CD4-positive, alpha-beta T cell treated with Interferon alpha-2 for 1 hour (primary cell): ENCODE data around the gene AASS.

Experiments
- DNase-seq, 2 donors: peaks; one replicate each; pipeline ENCODE4 v3.0.0-alpha.2; 2020 to 2022

The AASS gene

DNA sequence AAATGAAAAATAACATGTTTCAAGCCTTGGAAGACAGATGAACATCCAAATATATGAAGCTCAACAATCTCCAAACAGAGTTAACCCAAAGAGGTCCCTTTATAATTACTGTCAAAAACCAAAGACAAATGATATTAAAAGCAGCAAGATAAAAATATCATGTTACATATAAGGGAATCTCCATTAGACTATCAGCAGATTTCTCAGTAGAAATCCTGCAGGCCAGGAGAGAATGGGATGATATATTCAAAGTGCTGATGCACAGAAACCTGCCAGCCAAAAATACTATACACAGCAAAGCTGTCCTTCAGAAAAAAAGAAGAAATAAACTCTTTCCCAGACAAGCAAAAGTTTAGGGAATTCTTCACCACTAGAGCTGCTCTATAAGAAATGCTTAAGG lies 41.0 kb downstream of the AASS start:
- no peak for DNase-seq

DNA sequence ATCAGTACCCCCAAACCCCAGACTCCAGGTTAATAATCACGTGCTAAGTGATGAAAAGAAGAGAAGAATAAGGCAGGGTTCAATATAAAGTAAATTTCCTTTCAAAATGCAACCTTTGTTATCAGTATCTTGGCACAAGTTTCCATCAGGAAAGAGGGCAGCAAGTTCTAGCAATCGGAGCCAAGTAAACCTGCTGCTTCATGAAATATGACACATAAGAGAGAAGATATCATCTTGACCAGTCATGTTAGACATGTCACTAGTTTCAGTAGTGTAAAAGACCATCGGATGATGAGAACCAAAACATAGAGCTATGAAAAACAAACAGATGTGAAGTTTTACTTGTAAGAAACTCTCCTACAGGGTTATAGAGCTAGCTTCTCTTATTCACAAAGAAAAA lies 44.0 kb downstream of the AASS start:
- no peak for DNase-seq

- no peak for DNase-seq
Observed at GRCh38 chr7:122095642-122096041, 48.4 kb downstream of the AASS start.

DNA sequence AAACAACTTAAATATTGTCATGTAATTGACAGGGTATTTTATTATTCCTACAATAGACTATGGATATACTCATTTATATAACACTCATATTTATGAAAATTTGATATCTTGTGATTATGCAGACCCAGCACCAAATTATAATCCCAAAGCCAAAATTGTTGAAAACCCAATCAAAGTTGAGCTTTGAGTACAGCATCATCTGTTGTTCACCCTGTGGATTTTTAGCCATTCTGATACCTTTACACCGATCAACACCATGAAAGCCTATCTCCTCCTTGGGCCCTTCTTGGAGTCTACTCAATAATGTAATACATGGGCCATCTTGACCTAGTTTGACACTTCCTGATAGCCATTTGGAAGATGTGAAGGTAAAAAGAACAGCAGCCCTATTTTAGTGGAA lies 49.5 kb downstream of the AASS start:
- no peak for DNase-seq

- DNase-seq, result peak; percentile 45 to 54
Observed at GRCh38 chr7:122092964-122093797, 50.9 kb downstream of the AASS start.

DNA sequence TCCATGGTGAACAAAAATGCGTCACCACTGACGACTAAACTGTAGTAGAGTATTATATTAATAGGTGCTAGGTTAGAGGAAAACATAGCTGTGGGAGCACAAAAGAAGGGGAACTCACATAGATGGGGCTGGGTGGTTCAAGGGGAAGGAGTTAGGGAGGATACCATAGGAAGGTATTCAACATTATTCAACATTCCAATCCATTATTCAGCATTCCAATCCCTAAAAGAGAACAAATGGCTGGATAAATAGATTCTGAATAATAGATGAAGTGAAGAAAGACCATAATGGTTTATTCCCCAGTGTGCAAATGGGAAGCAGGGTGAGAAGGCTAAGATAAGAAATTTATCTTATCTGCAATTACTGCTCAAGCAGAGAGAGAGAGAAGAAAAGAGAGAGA lies 61.4 kb downstream of the AASS start:
- DNase-seq, result no peak

DNA sequence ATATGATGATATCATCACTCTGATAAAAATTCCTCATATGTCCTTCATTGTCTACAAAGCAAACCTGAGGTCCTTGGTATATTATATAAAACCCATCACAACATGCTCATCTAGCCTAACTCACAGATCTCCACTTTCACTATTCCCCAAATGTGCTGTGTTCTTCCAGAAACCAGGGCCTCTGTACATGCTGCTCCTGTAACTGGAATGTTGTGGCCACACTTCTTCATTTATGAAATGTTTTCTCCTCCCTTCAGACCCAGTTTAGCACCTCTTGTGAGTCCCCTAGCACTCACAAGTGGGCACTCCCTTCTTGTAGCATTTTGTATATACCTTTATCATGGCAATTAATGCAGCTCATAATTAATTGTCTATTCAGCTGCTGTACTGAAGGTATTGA lies 61.9 kb downstream of the AASS start:
- no peak for DNase-seq

DNA sequence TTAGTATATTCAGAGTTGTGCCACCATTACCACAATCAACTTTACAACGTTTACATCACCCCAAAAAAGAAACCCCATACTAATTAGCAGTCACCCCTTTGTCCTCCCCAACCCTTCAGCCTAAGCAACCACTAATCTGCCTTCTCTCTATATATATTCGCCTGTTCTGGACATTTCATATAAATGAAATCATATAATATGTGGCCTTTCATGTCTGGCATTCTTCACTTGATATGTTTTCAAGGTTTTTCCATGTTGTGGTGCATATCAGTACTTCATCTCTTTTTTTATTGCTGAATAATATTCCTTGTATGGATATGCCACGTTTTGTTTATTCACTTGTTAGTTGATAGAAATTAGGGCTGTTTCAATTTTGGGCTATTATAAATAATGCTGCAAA lies 70.4 kb downstream of the AASS start:
- no peak for DNase-seq

- no peak for DNase-seq
Observed at GRCh38 chr7:122072924-122073599, 71.0 kb downstream of the AASS start.

DNA sequence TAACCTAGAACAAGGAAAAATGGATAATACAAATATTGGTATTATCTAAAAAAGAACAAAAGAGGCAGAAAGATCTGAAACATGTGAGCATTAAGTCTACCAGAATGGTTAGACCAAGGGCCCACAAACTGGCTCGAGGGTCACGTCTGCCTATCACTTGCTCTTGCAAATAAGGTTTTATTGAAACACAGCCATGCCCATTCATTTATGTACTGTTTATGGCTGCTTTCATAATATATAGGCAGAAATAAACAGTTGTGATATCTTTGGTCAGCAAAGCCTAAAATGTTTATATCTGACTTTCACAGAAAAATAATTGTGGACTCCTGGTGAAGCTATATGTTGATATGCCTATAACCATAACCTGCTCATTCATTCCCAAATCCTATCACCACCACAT lies 71.8 kb downstream of the AASS start:
- DNase-seq, result no peak

DNA sequence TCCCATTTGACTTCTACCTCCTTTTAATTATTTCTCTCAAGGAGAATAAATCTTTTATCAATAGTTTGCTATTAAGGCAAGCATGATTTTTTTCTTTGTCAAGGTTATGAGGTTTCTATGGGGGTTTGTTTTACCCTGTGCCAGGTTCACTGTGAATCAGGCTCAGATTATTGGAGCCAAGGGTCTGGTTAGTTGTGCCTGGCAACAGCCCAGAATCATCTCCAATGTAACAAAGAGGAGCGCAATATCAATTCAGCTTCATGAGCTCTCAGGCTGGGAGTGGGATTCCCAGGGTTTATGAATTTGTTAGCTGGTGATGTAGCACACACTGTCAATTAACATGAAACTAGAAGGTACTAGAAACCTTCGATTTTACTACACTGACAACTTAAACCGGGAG lies 73.2 kb downstream of the AASS start:
- no peak for DNase-seq

DNA sequence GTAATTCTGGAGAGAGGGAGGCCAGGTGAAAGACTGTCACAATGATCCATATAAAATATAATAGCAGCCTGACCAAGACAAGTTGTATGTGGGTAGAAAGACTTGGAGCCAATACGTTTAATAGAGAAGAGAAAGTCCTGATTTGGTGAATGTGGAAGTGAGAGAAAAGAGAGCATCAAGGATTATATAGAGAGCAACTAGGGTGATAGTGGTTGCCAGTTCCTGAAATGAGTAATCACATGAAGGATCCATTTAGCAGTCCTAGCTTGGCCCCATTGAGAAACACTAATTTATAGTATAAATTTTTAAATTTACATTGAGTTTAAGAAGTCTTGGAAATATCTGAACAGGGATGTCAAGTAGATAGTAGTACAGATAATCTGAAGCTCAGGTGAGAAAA lies 74.0 kb downstream of the AASS start:
- no peak for DNase-seq

- no peak for DNase-seq
Observed at GRCh38 chr7:122068999-122069398, 75.0 kb downstream of the AASS start.

DNA sequence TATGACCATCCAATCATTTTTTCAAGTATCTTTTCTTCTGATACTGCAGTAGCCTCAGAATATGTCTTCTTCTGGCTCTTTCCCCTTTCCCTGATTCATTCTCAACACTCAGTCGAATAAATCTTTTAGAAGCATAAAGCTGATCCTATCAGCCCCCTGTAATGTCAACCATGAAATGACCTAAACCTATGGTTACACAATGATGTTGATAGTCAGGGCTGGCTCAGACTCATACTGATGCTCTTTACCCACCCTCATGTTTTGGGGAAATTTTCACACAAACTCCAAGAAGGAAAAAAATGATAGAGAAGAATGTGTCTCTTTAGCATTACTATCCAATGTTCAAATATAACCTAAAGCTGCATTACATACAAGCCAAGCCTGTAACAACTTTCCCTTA lies 76.0 kb downstream of the AASS start:
- DNase-seq, result no peak

GRCh38 chr7:122067077-122067476 lies 77.0 kb downstream of the AASS start:
- DNase-seq, result no peak

GRCh38 chr7:122064971-122065370 lies 79.1 kb downstream of the AASS start:
- DNase-seq, result no peak

GRCh38 chr7:122063146-122063545 lies 80.9 kb downstream of the AASS start:
- no peak for DNase-seq

DNA sequence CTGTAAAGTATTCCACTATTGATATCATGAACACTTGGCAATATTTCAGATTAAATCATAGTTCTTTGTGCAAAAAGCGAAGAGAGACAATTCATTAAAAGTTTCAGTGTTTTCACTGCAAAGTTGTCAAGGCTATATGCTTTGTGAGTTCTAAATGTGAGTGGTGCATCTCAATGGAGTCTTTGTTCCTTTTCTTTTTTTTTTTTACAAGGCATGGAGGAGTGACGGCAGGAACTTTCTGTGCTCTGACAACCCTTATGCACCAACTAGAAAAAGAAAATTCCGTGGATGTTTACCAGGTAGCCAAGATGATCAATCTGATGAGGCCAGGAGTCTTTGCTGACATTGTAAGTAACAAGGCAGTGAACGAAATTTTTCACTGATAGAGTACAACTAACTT lies 84.5 kb downstream of the AASS start:
- DNase-seq, result no peak

DNA sequence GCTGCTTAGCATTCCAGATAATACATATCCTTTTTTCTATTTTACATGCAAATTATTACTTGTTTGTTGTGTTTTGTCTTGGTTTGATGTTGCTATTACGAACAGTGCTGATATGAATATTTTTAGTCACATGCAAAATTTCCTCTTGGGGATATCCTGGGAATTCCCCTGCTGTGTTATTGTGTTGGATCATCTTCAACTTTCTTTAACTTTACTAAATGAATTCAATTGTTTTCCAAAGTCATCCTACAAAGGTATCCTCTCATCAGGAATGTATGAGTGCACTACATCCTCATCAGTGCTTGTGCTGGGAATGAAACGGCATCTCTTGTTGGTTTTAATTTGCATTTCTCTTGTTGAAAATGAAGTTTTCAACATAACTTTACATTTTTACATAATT lies 87.1 kb downstream of the AASS start:
- no peak for DNase-seq

GRCh38 chr7:122055073-122055472 lies 89.0 kb downstream of the AASS start:
- DNase-seq, result no peak

- DNase-seq, result no peak
Observed at GRCh38 chr7:122054393-122054792, 89.7 kb downstream of the AASS start.

DNA sequence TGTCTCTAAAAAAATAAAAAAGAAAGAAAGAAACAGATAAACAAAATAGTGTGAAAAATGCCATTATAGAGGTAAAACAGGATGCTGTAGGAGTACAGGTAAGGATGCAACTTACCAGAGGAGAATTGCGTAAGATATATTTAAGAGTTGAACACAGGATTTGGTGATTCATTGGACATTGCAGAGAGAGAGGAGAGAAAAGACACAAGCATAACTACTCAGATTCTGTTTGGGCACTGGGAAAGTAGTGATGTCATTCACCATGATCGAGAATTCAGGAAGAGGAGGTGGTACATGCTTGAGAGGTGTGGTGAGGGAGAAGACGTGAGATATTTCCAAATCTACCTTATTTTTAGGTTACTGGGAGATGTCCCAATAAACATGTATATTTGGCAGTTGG lies 97.6 kb downstream of the AASS start:
- DNase-seq, result no peak

GRCh38 chr7:122040147-122040546 lies 103.9 kb downstream of the AASS start:
- no peak for DNase-seq

DNA sequence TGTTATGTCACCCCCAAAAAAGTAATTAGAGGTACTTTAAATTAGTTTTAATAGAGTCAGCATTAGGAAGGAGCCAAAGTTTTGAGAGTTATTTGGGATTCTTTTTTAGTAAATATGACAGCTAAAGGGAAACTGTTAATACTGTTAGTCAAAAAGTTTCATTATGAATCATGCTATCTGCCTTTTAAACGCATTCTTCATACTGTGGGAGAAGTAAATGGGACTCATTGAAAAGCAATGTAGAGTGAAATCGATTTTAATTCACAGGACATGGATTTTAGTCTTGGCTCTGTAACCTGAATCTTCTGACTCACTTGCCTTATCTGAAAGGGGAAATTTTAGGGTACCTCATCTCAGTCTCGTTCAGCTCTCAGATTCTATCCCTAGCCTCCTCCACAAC lies 105.1 kb downstream of the AASS start:
- no peak for DNase-seq

- no peak for DNase-seq
Observed at GRCh38 chr7:122038134-122038533, 105.9 kb downstream of the AASS start.
